ENCODE results near the gene IQCK.
"Not testable (repeated sequence)": the region's sequence is repeated elsewhere in the genome, so short reads cannot be mapped to it uniquely, and the experiment has no call there.

The IQCK gene

GRCh38 chr16:19781226-19781625, 63.2 kb downstream of the IQCK start:
- Histone ChIP-seq H3K27me3 (ENCODE audit: control insufficient read depth, insufficient read depth, low read length) (no peaks in the 10 kb centered on the region), H3K36me3 (ENCODE audit: control insufficient read depth, insufficient read depth, low read length) (no peaks in the 10 kb centered on the region), H3K4me3 (ENCODE audit: low read depth, low read length) (no peak overlapping the region), H3K9me3 (ENCODE audit: control insufficient read depth, insufficient read depth, low read length) (no peaks in the 10 kb centered on the region), H3K27ac (ENCODE audit: low read depth, low read length) (no peak overlapping the region), H3K4me1 (ENCODE audit: control insufficient read depth, insufficient read depth, low read length) (no peaks in the 10 kb centered on the region), H3K9ac (ENCODE audit: low read depth, low read length) (no peak overlapping the region)

- H3K27me3 ChIP-seq (ENCODE audit: control insufficient read depth, insufficient read depth, low read length): no peaks in the 10 kb centered on the region
- no peaks in the 10 kb centered on the region for H3K36me3 ChIP-seq (ENCODE audit: control insufficient read depth, insufficient read depth, low read length)
- H3K4me3 ChIP-seq (ENCODE audit: low read depth, low read length): no peak overlapping the region
- H3K27ac ChIP-seq (ENCODE audit: low read depth, low read length): no peak overlapping the region
- no peak overlapping the region for H3K9ac ChIP-seq (ENCODE audit: low read depth, low read length)
- no peaks in the 10 kb centered on the region for H3K9me3 ChIP-seq (ENCODE audit: control insufficient read depth, insufficient read depth, low read length)
- H3K4me1 ChIP-seq (ENCODE audit: control insufficient read depth, insufficient read depth, low read length): no peaks in the 10 kb centered on the region
Observed at GRCh38 chr16:19783363-19784182, 65.5 kb downstream of the IQCK start.

DNA sequence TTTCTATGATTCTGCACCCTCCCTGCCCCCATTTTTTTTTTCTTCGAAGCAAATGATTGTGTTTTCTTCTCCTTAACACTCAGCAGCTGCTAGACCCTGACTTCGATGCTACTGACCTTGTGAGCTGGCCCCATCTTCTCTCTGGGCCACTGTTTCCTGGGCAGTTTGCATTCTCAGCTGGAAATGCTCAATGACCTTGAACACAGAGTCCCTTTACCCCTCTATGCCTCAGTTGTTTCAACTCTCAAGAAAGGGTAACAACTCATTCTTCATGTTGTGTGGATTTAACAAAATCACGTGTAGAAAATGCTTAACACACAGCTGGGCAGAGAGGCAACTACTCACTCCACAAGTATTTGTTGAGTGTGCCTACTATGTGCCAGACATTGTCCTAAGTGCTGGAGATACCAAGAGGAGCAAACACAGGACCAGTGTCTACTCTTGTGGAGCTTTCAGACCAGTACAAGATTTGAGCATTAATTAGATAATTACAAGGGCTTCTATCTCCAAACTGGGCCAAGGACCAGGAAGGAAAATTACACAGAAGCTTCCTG, 66.2 kb downstream of the IQCK start:
- no peaks in the 10 kb centered on the region for H3K4me1 ChIP-seq (ENCODE audit: control insufficient read depth, insufficient read depth, low read length)
- H3K27me3 ChIP-seq (ENCODE audit: control insufficient read depth, insufficient read depth, low read length): no peaks in the 10 kb centered on the region
- no peak overlapping the region for H3K4me3 ChIP-seq (ENCODE audit: low read depth, low read length)
- H3K27ac ChIP-seq (ENCODE audit: low read depth, low read length): no peak overlapping the region
- no peaks in the 10 kb centered on the region for H3K36me3 ChIP-seq (ENCODE audit: control insufficient read depth, insufficient read depth, low read length)
- H3K9me3 ChIP-seq (ENCODE audit: control insufficient read depth, insufficient read depth, low read length): no peaks in the 10 kb centered on the region
- H3K9ac ChIP-seq (ENCODE audit: low read depth, low read length): no peak overlapping the region

DNA sequence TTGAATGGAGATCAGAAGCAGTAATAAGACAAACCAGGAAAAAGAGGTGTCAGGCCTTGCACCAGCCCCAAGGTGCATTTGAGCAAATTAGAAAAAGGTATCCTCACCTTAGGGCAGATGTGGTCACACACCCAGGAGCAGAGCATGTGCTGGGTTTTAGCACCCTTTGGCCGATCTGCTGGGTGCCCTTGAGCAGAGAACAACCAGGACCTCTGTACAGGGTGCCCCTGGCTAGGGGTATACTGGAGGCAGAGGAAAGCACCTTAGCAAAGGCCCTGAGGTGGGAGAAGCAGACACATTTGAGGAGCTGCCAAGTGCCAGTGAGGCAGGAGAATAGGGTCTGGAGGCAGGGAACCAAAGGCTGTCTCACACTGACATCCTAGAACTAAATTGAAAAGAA, 67.0 kb downstream of the IQCK start:
- Histone ChIP-seq H3K27me3 (ENCODE audit: control insufficient read depth, insufficient read depth, low read length) (no peaks in the 10 kb centered on the region), H3K36me3 (ENCODE audit: control insufficient read depth, insufficient read depth, low read length) (no peaks in the 10 kb centered on the region), H3K4me3 (ENCODE audit: low read depth, low read length) (no peak overlapping the region), H3K27ac (ENCODE audit: low read depth, low read length) (no peak overlapping the region), H3K9me3 (ENCODE audit: control insufficient read depth, insufficient read depth, low read length) (no peaks in the 10 kb centered on the region), H3K4me1 (ENCODE audit: control insufficient read depth, insufficient read depth, low read length) (no peaks in the 10 kb centered on the region), H3K9ac (ENCODE audit: low read depth, low read length) (no peak overlapping the region)

DNA sequence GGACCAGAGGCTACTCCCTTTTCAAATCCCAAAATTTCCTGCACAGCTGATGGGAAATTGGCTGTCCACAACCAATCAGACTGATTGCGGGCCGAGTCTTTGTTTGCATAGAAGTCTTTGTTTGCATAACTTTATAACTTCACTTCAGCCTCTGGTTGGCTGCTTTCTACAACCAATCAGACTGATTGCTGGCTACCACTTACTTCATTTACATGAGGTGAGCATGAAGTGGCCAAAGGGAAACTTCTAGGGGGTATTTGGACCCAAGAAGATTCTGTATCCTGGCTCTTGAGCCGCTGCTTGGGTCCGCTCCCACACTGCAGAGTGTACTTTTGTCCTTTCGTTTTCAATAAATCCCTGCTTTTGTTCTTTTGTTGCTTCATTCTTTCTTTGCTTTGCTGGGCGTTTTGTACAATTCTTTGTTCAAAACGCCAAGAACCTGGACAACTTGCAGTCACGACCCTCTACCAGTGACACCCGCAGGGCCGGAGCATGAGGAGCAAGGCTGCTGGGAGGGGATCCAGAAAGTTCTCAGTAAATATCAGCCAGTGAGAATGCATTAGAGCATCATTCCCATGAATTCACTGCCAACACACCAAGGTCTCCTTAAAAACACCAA, 67.5 kb downstream of the IQCK start:
- no peaks in the 10 kb centered on the region for H3K36me3 ChIP-seq (ENCODE audit: control insufficient read depth, insufficient read depth, low read length)
- no peaks in the 10 kb centered on the region for H3K9me3 ChIP-seq (ENCODE audit: control insufficient read depth, insufficient read depth, low read length)
- H3K27me3 ChIP-seq (ENCODE audit: control insufficient read depth, insufficient read depth, low read length): no peaks in the 10 kb centered on the region
- H3K27ac ChIP-seq (ENCODE audit: low read depth, low read length): no peak overlapping the region
- no peak overlapping the region for H3K4me3 ChIP-seq (ENCODE audit: low read depth, low read length)
- no peaks in the 10 kb centered on the region for H3K4me1 ChIP-seq (ENCODE audit: control insufficient read depth, insufficient read depth, low read length)
- no peak overlapping the region for H3K9ac ChIP-seq (ENCODE audit: low read depth, low read length)

- H3K9ac ChIP-seq (ENCODE audit: low read depth, low read length); H3K36me3 ChIP-seq (ENCODE audit: control insufficient read depth, insufficient read depth, low read length); H3K4me1 ChIP-seq (ENCODE audit: control insufficient read depth, insufficient read depth, low read length); H3K27ac ChIP-seq (ENCODE audit: low read depth, low read length); H3K4me3 ChIP-seq (ENCODE audit: low read depth, low read length); H3K27me3 ChIP-seq (ENCODE audit: control insufficient read depth, insufficient read depth, low read length): not testable (repeated sequence)
- H3K9me3 ChIP-seq (ENCODE audit: control insufficient read depth, insufficient read depth, low read length): peaks cover 11% of the 10 kb centered on the region
Observed at GRCh38 chr16:19801369-19801768, 83.3 kb downstream of the IQCK start.

DNA sequence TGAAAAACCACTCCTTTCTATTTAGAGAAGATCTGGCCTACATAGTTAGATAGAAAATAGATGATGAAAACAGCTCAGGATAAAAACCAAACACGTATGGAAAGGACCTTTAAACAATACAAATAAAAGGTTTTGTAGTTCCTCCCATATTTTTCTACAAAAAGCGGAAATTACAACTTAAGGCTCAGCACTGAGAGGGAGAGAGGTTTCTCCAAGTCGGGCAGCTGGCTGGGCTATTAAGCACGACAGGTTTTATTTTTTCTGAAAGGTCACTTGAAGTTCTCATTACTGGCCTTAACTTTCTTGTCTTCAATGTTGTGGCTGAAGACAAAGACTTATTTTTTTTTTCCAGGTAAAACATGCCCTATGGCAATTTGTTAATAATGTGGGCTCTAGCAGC, 83.8 kb downstream of the IQCK start:
- H3K4me3 ChIP-seq (ENCODE audit: low read depth, low read length); H3K27me3 ChIP-seq (ENCODE audit: control insufficient read depth, insufficient read depth, low read length); H3K9ac ChIP-seq (ENCODE audit: low read depth, low read length); H3K4me1 ChIP-seq (ENCODE audit: control insufficient read depth, insufficient read depth, low read length); H3K36me3 ChIP-seq (ENCODE audit: control insufficient read depth, insufficient read depth, low read length); H3K27ac ChIP-seq (ENCODE audit: low read depth, low read length): not testable (repeated sequence)
- H3K9me3 ChIP-seq (ENCODE audit: control insufficient read depth, insufficient read depth, low read length): peaks cover 14% of the 10 kb centered on the region

GRCh38 chr16:19802612-19803011, 84.5 kb downstream of the IQCK start:
- Histone ChIP-seq H3K27me3 (ENCODE audit: control insufficient read depth, insufficient read depth, low read length) (no peaks in the 10 kb centered on the region), H3K4me1 (ENCODE audit: control insufficient read depth, insufficient read depth, low read length) (peaks cover 5% of the 10 kb centered on the region; the same call in 1 of the 2 replicates), H3K9ac (ENCODE audit: low read depth, low read length) (no peak overlapping the region), H3K36me3 (ENCODE audit: control insufficient read depth, insufficient read depth, low read length) (no peaks in the 10 kb centered on the region), H3K27ac (ENCODE audit: low read depth, low read length) (no peak overlapping the region), H3K9me3 (ENCODE audit: control insufficient read depth, insufficient read depth, low read length) (peaks cover 19% of the 10 kb centered on the region), H3K4me3 (ENCODE audit: low read depth, low read length) (no peak overlapping the region)

- Histone ChIP-seq H3K27ac (ENCODE audit: low read depth, low read length) (peak overlapping the region; percentile 30), H3K4me3 (ENCODE audit: low read depth, low read length) (no peak overlapping the region), H3K36me3 (ENCODE audit: control insufficient read depth, insufficient read depth, low read length) (no peaks in the 10 kb centered on the region), H3K4me1 (ENCODE audit: control insufficient read depth, insufficient read depth, low read length) (peaks cover 5% of the 10 kb centered on the region; the same call in 1 of the 2 replicates), H3K27me3 (ENCODE audit: control insufficient read depth, insufficient read depth, low read length) (no peaks in the 10 kb centered on the region), H3K9ac (ENCODE audit: low read depth, low read length) (no peak overlapping the region), H3K9me3 (ENCODE audit: control insufficient read depth, insufficient read depth, low read length) (peaks cover 19% of the 10 kb centered on the region)
Observed at GRCh38 chr16:19804538-19805323, 86.7 kb downstream of the IQCK start.

DNA sequence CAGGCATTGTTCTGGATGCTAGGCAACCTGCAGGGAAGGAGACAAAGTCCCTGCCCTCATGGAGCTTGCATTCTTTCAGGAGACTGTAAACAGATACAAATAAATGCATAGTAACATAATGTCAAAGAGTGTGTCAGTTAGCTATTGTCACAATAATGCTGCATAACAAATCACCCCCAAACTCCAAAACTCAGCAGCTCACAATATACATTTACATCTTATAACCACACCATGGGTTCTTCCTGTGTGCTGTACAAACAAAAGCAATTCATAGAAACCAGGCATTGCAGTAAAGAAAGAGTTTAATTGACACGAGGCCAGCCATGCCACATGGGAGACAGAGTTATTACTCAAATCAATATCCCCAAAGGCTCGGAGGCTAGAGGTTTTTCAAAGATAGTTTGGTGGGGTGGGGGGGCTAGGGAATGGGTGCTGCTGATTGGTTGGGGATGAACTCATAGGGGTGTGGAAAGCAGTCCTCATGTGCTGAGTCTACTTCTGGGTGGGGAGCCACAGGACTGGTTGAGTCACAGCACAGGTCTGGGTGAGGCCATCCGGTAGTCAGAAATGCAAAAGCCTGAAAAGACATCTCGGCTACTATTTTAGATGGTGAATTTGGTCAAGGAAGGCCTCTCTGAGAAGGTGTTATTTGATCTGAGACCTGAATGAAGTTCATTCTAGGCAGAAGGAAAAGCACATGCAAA, 87.5 kb downstream of the IQCK start:
- H3K9me3 ChIP-seq (ENCODE audit: control insufficient read depth, insufficient read depth, low read length): peaks cover 19% of the 10 kb centered on the region
- H3K9ac ChIP-seq (ENCODE audit: low read depth, low read length): no peak overlapping the region
- no peaks in the 10 kb centered on the region for H3K36me3 ChIP-seq (ENCODE audit: control insufficient read depth, insufficient read depth, low read length)
- no peak overlapping the region for H3K4me3 ChIP-seq (ENCODE audit: low read depth, low read length)
- H3K27ac ChIP-seq (ENCODE audit: low read depth, low read length): peak overlapping the region; percentile 30
- no peaks in the 10 kb centered on the region for H3K27me3 ChIP-seq (ENCODE audit: control insufficient read depth, insufficient read depth, low read length)
- H3K4me1 ChIP-seq (ENCODE audit: control insufficient read depth, insufficient read depth, low read length): peaks cover 5% of the 10 kb centered on the region; the same call in 1 of the 2 replicates

Data from HUES48 (cell line).